Fibroblast of lung (primary cell): Measurements from ENCODE around the gene FAM131B. TPM values are rescaled to one million over a fixed set of nuclear protein-coding genes. Genes with fewer than 3 reads are reported as not detected.

Experiments
- DNase-seq, 2 donors: peaks; one replicate each; pipeline versions ENCODE4 v3.0.0 to v3.0.0-alpha.2; 2010; ENCODE audit warnings: low read depth in 2 of 2
- H2AFZ ChIP-seq: 2 replicates; pipeline ENCODE4 v1.5.1; 2012; ENCODE audit warnings: low read length, control low read depth, inconsistent platforms
- H3K27ac ChIP-seq: 2 replicates; pipeline ENCODE4 v1.5.1; 2011; ENCODE audit warnings: low read length, control low read depth; ENCODE audit not compliant: insufficient read depth
- H3K27me3 ChIP-seq: 2 replicates; pipeline ENCODE4 v1.5.1; 2011; ENCODE audit warnings: mild to moderate bottlenecking, low read length; ENCODE audit not compliant: control insufficient read depth, insufficient read depth
- H3K36me3 ChIP-seq: 2 replicates; pipeline ENCODE4 v1.5.1; 2011; ENCODE audit warnings: low read length; ENCODE audit not compliant: control insufficient read depth, insufficient read depth
- H3K4me1 ChIP-seq: 2 replicates; pipeline ENCODE4 v1.5.1; 2011; ENCODE audit warnings: low read length; ENCODE audit not compliant: control insufficient read depth, insufficient read depth; ENCODE audit errors: extremely low read depth
- H3K4me2 ChIP-seq: 2 replicates; pipeline ENCODE4 v1.5.1; 2011; ENCODE audit warnings: low read length, control low read depth; ENCODE audit not compliant: insufficient read depth; ENCODE audit errors: extremely low read depth
- H3K4me3 ChIP-seq, 4 experiments: fragments of 200-600 bp in 1 of 4; sonication (generic) in 1 of 4; replicated peaks in 1 of 4; 2 replicates each; pipeline ENCODE4 v1.5.1; 2011 to 2016; ENCODE audit warnings: low read length in 4 of 4, low read depth in 3 of 4, mild to moderate bottlenecking in 3 of 4, control low read depth in 2 of 4, inconsistent platforms in 1 of 4, mixed read lengths in 1 of 4; ENCODE audit not compliant: insufficient read depth in 1 of 4; ENCODE audit errors: control extremely low read depth in 1 of 4
- H3K79me2 ChIP-seq: 2 replicates; pipeline ENCODE4 v1.5.1; 2012; ENCODE audit warnings: mild to moderate bottlenecking, low read length, inconsistent platforms; ENCODE audit not compliant: control insufficient read depth, insufficient read depth
- H3K9ac ChIP-seq: 2 replicates; pipeline ENCODE4 v1.5.1; 2011; ENCODE audit warnings: mild to moderate bottlenecking, low read length, control low read depth; ENCODE audit not compliant: insufficient read depth
- H3K9me3 ChIP-seq: 2 replicates; pipeline ENCODE4 v1.5.1; 2012; ENCODE audit warnings: low read depth, low read length; ENCODE audit not compliant: control insufficient read depth, insufficient read depth
- H4K20me1 ChIP-seq: 2 replicates; pipeline ENCODE4 v1.5.1; 2011; ENCODE audit warnings: low read length; ENCODE audit not compliant: control insufficient read depth, insufficient read depth; ENCODE audit errors: extremely low read depth
- CTCF ChIP-seq, 2 donors: IDR thresholded peaks in 1 of 2; conservative IDR thresholded peaks in 1 of 2; 1 replicate in 1 of 2; 2 replicates in 1 of 2; pipeline ENCODE4 v1.5.1; 2011 to 2012; ENCODE audit warnings: low read length in 2 of 2, control low read depth in 1 of 2, inconsistent platforms in 1 of 2, low read depth in 1 of 2, mild to moderate bottlenecking in 1 of 2
- EZH2 ChIP-seq: IDR thresholded peaks from 2 replicates; pipeline ENCODE4 v1.5.1; 2012; ENCODE audit warnings: low read length, control low read depth, mild to moderate bottlenecking; ENCODE audit errors: missing control alignments
- polyA plus RNA-seq, 2 donors: library from polyadenylated mRNA; depleted of rRNA in 1 of 2; stranded (reverse) in 1 of 2; unstranded in 1 of 2; fragments of >200 nt; gene quantifications; 2 replicates each; pipeline ENCODE4 v1.2.1, GENCODE V29; 2011 to 2012; ENCODE audit warnings: missing spikeins in 1 of 2
- total RNA-seq: library from RNA; depleted of rRNA; stranded (reverse); fragments of >200 nt; gene quantifications from 2 replicates; pipeline ENCODE4 v1.2.1, GENCODE V29; 2014

The FAM131B gene
- total and polyA plus RNA-seq, 2 donors (not counting 1 experiment from before 2014, with no cell fraction given), result 2.0 to 3.8 TPM

- Histone ChIP-seq H4K20me1 (peaks cover 2% of the 10 kb centered on the region), H3K79me2 (peaks cover 78% of the 10 kb centered on the region), H3K4me1 (peaks cover 20% of the 10 kb centered on the region), H3K36me3 (peaks cover 29% of the 10 kb centered on the region), H2AFZ (no peak overlapping the region), H3K9ac (peak overlapping the region; percentile 96), H3K9me3 (no peaks in the 10 kb centered on the region), H3K4me2 (peak overlapping the region; percentile 92), H3K27me3 (no peaks in the 10 kb centered on the region), H3K4me3 (peak overlapping the region; percentile 86 to 90 (median 89)), H3K27ac (peak overlapping the region; percentile 98)
- no peak for DNase-seq
- TF ChIP-seq CTCF (conservative IDR thresholded peaks at IDR 0.05 in 1 of 2, IDR thresholded peaks at IDR 0.05 in 1 of 2; ENCODE audit: low read depth in 1 of 2, low read length in 2 of 2) (no peak), EZH2 (no peak)
These were observed 20.5 kb upstream of the FAM131B start for GRCh38 chr7:143382791-143383641.

GRCh38 chr7:143382126-143382790 lies 19.7 kb upstream of the FAM131B start:
- Histone ChIP-seq H4K20me1 (peaks cover 2% of the 10 kb centered on the region), H3K9ac (peak overlapping the region; percentile 96), H3K36me3 (peaks cover 23% of the 10 kb centered on the region), H2AFZ (no peak overlapping the region), H3K79me2 (peaks cover 70% of the 10 kb centered on the region), H3K4me2 (peak overlapping the region; percentile 92), H3K27me3 (no peaks in the 10 kb centered on the region), H3K27ac (peak overlapping the region; percentile 98), H3K4me3 (peak overlapping the region; percentile 86 to 90 (median 89)), H3K4me1 (peaks cover 18% of the 10 kb centered on the region), H3K9me3 (no peaks in the 10 kb centered on the region)
- TF ChIP-seq EZH2, result no peak
- DNase-seq, result no peak

- Histone ChIP-seq H3K27ac (peak overlapping the region; percentile 98), H3K36me3 (peaks cover 22% of the 10 kb centered on the region), H3K4me3 (peak overlapping the region; percentile 86 to 90 (median 89)), H2AFZ (no peak overlapping the region), H3K9me3 (no peaks in the 10 kb centered on the region), H3K9ac (peak overlapping the region; percentile 96), H3K4me1 (peaks cover 18% of the 10 kb centered on the region), H4K20me1 (no peaks in the 10 kb centered on the region), H3K4me2 (peak overlapping the region; percentile 92), H3K27me3 (no peaks in the 10 kb centered on the region), H3K79me2 (peaks cover 64% of the 10 kb centered on the region)
- TF ChIP-seq EZH2 (no peak), CTCF (conservative IDR thresholded peaks at IDR 0.05 in 1 of 2, IDR thresholded peaks at IDR 0.05 in 1 of 2; ENCODE audit: low read depth in 1 of 2, low read length in 2 of 2) (no peak)
- peak; percentile 76 to 79 for DNase-seq
These were observed 19.1 kb upstream of the FAM131B start for GRCh38 chr7:143381427-143382125.
